Gastroesophageal sphincter (tissue), 4 donors: ENCODE measurements around the gene ZNF385B. TPM values are rescaled to one million over a fixed set of nuclear protein-coding genes. Genes with fewer than 3 reads are reported as not detected.

Experiments
- ATAC-seq: fragments of 150-250 bp; one replicate; pipeline ENCODE4 v1.9.1; 2016; ENCODE audit warnings: mild to moderate bottlenecking, moderate library complexity
- H3K27ac ChIP-seq, 4 donors: fragments of 200-600 bp; sonication (generic) in 3 of 4; 1 replicate in 3 of 4; 2 replicates in 1 of 4; pipeline ENCODE4 v1.5.1; 2016 to 2019
- H3K27me3 ChIP-seq: fragments of 200-600 bp; sonication (generic); one replicate; pipeline ENCODE4 v1.5.1; 2019
- H3K36me3 ChIP-seq, 2 donors: fragments of 200-600 bp; sonication (generic); one replicate each; pipeline ENCODE4 v1.5.1; 2019; ENCODE audit warnings: control low read depth in 1 of 2
- H3K4me1 ChIP-seq, 3 donors: fragments of 200-600 bp; sonication (generic); 1 replicate in 2 of 3; 2 replicates in 1 of 3; pipeline ENCODE4 v1.5.1; 2016 to 2019; ENCODE audit warnings: control low read depth in 2 of 3
- H3K4me3 ChIP-seq, 2 donors: fragments of 200-600 bp; sonication (generic); one replicate each; pipeline ENCODE4 v1.5.1; 2019; ENCODE audit warnings: mild to moderate bottlenecking in 1 of 2, moderate library complexity in 1 of 2
- H3K9me3 ChIP-seq, 3 donors: fragments of 200-600 bp; sonication (generic); one replicate each; pipeline ENCODE4 v1.5.1; 2017 to 2019; ENCODE audit warnings: control low read depth in 2 of 3
- EP300 ChIP-seq: sonication (generic); formaldehyde crosslinking; IDR thresholded peaks from one replicate; pipeline ENCODE4 v1.6.1; 2017; ENCODE audit warnings: antibody characterized with exemption, mild to moderate bottlenecking
- POLR2A ChIP-seq, 2 donors: fragments of 450-650 bp; IDR thresholded peaks; one replicate each; pipeline ENCODE4 v1.6.1; 2017; ENCODE audit warnings: antibody characterized with exemption in 2 of 2, mild to moderate bottlenecking in 2 of 2, moderate library complexity in 1 of 2
- POLR2AphosphoS5 ChIP-seq: sonication (generic); formaldehyde crosslinking; IDR thresholded peaks from one replicate; pipeline ENCODE4 v1.6.1; 2017; ENCODE audit warnings: antibody characterized with exemption
- WGBS, 2 donors: methylation state at CpG; one replicate each; pipeline ENCODE4 v1.1.5; 2018; ENCODE audit warnings: low coverage in 1 of 2; 5-methylcytosine and 5-hydroxymethylcytosine counted together
- total RNA-seq, 4 donors: library from RNA; depleted of rRNA; stranded (reverse); fragments of >200 nt; gene quantifications; one replicate each; pipeline ENCODE4 v1.1.0, GENCODE V29; 2016
- TF ChIP-seq, protein P1 (sequence below), 4 experiments: fragments of 200-600 bp in 2 of 4; fragments of 450-650 bp in 2 of 4; sonication (generic) in 1 of 4; IDR thresholded peaks; one replicate each; pipeline ENCODE4 v1.5.1; 2017 to 2019; ENCODE audit warnings: antibody characterized with exemption in 4 of 4, mild to moderate bottlenecking in 2 of 4, moderate library complexity in 2 of 4

The ZNF385B gene
- total RNA-seq, 4 donors from 2014 or later: 2.7 to 7.6 (median 3.9) TPM

- WGBS, 2 donors: 78 to 93% methylated on average over 4 of the region's 4 CpGs
- no peak for ATAC-seq
- Histone ChIP-seq H3K27ac (no peak overlapping the region), H3K9me3 (no peaks in the 10 kb centered on the region), H3K4me3 (no peak overlapping the region), H3K4me1 (no peaks in the 10 kb centered on the region), H3K36me3 (no peaks in the 10 kb centered on the region), H3K27me3 (no peaks in the 10 kb centered on the region)
- TF ChIP-seq POLR2AphosphoS5 (no peak), EP300 (no peak), POLR2A (IDR thresholded peaks at IDR 0.05) (no peak)
- TF ChIP-seq, protein P1, sequence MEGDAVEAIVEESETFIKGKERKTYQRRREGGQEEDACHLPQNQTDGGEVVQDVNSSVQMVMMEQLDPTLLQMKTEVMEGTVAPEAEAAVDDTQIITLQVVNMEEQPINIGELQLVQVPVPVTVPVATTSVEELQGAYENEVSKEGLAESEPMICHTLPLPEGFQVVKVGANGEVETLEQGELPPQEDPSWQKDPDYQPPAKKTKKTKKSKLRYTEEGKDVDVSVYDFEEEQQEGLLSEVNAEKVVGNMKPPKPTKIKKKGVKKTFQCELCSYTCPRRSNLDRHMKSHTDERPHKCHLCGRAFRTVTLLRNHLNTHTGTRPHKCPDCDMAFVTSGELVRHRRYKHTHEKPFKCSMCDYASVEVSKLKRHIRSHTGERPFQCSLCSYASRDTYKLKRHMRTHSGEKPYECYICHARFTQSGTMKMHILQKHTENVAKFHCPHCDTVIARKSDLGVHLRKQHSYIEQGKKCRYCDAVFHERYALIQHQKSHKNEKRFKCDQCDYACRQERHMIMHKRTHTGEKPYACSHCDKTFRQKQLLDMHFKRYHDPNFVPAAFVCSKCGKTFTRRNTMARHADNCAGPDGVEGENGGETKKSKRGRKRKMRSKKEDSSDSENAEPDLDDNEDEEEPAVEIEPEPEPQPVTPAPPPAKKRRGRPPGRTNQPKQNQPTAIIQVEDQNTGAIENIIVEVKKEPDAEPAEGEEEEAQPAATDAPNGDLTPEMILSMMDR (IDR thresholded peaks at IDR 0.05): no peak
These were observed 302.2 kb downstream of the ZNF385B start for GRCh38 chr2:179559108-179559806.

DNA sequence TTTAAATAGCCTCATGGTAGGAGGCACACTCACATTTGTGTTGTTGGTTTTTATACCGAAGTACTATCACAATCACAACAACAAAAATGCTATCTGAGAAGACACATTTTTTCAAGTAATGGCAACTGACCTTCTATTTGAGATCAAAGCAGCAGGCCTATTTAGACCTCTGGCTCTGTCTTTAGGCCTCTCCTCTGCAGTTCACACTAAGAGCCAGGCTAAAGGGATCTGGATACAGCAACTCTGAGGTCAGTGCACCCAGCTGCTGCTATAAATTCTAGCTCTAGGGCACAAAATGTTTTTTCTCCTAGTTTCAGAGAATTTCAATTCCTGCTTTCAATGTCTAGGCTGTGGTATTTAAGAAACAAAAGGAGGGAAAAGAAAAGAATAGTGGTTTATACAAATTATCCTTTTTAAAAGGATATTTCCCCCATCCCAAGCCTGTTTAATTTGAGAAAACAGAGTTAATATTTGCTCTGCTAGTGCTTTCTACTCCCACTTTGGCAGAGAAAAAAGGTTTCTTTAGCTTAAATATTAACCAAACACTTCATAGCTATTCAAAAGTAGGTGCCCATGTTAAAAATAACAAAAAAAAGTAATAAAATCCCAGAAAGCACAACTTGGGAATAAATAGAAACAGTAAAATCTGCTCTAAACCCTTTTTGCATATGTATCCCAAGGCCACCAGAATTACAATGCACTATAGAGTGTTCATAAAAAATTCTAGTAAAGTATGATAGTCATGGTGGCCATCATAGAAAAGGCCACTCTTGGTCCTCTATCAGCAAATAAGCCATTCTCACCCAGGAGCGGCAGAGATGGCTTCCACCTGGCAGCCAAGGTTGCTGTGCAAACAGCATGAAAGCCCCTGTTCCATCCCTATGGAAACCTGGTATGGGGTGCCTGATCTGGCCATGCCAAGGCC lies 303.1 kb downstream of the ZNF385B start:
- no peaks in the 10 kb centered on the region for H3K36me3 ChIP-seq
- H3K27ac ChIP-seq: no peak overlapping the region
- no peaks in the 10 kb centered on the region for H3K27me3 ChIP-seq
- TF ChIP-seq, protein P1 (IDR thresholded peaks at IDR 0.05): no peak
- TF ChIP-seq EP300: no peak
- no peak for TF ChIP-seq POLR2A (IDR thresholded peaks at IDR 0.05)
- TF ChIP-seq POLR2AphosphoS5: no peak
- 78 to 83% methylated on average over 1 to 2 of the region's 2 CpGs for WGBS, 2 donors
- H3K9me3 ChIP-seq: no peaks in the 10 kb centered on the region
- ATAC-seq: no peak
- no peaks in the 10 kb centered on the region for H3K4me1 ChIP-seq
- no peak overlapping the region for H3K4me3 ChIP-seq

DNA sequence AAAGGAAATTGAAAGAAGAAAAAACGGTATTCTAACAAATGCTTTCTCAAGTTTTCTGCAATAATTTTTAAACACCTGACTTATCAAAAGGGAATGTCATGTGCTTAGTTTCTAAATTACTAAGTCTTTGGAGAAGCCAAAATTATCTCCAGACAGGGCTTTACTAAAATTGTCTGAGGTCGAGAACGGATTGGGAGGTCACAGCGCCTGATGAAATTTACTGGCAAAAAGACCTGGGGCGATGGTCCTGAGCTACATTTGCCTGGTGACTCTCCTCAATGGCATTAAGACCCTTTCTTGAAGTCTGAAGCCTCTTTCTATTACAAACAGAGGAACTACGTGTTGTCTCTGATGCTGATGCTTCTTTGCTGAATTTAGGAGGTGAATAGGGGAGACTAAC lies 305.0 kb downstream of the ZNF385B start:
- no peaks in the 10 kb centered on the region for H3K9me3 ChIP-seq
- H3K27ac ChIP-seq: no peak overlapping the region
- TF ChIP-seq EP300: no peak
- TF ChIP-seq, protein P1 (IDR thresholded peaks at IDR 0.05): no peak
- TF ChIP-seq POLR2A (IDR thresholded peaks at IDR 0.05): no peak
- TF ChIP-seq POLR2AphosphoS5: no peak
- no peak for ATAC-seq
- 72 to 82% methylated on average over 5 to 6 of the region's 6 CpGs for WGBS, 2 donors
- no peaks in the 10 kb centered on the region for H3K27me3 ChIP-seq
- H3K4me3 ChIP-seq: no peak overlapping the region
- H3K36me3 ChIP-seq: no peaks in the 10 kb centered on the region
- H3K4me1 ChIP-seq: no peaks in the 10 kb centered on the region

- Histone ChIP-seq H3K27me3 (no peaks in the 10 kb centered on the region), H3K9me3 (no peaks in the 10 kb centered on the region), H3K4me3 (no peak overlapping the region), H3K27ac (no peak overlapping the region), H3K36me3 (no peaks in the 10 kb centered on the region), H3K4me1 (no peaks in the 10 kb centered on the region)
- no peak for ATAC-seq
- 60 to 74% methylated on average over 6 of the region's 6 CpGs for WGBS, 2 donors
- no peak for TF ChIP-seq EP300
- TF ChIP-seq, protein P1 (IDR thresholded peaks at IDR 0.05): no peak
- no peak for TF ChIP-seq POLR2A (IDR thresholded peaks at IDR 0.05)
- TF ChIP-seq POLR2AphosphoS5: no peak
These were observed 305.6 kb downstream of the ZNF385B start for GRCh38 chr2:179555691-179556283.
